K562 (cell line): ENCODE measurements around the gene APOM. TPM values are rescaled to one million over a fixed set of nuclear protein-coding genes. Genes with fewer than 3 reads are reported as not detected.

ENCODE experiments used
- DDX20 ChIP-seq: fragments of 450-650 bp; IDR thresholded peaks from 2 replicates; pipeline ENCODE4 v1.6.1; 2016; ENCODE audit warnings: missing genetic modification characterization, low read depth, mild to moderate bottlenecking, missing compliant biosample characterization, moderate library complexity
- FOS ChIP-seq: IDR thresholded peaks from 3 replicates; pipeline ENCODE4 v1.6.1; 2011; ENCODE audit not compliant: insufficient read length; ENCODE audit errors: extremely low read depth
- KLF10 ChIP-seq: fragments of 250-450 bp; sonication (Bioruptor Pico); IDR thresholded peaks from 2 replicates; pipeline ENCODE4 v1.6.1; 2021; ENCODE audit warnings: matching md5 sums
- MAFG ChIP-seq: fragments of 450-650 bp; conservative IDR thresholded peaks from 2 replicates; pipeline ENCODE4 v1.6.1; 2016; ENCODE audit warnings: missing genetic modification characterization, missing compliant biosample characterization
- MBD2 ChIP-seq: sonication (generic); IDR thresholded peaks from 2 replicates; pipeline ENCODE4 v1.6.1; 2016; ENCODE audit warnings: low read depth, borderline replicate concordance
- SMARCA5 ChIP-seq: fragments of 450-650 bp; IDR thresholded peaks from 2 replicates; pipeline ENCODE4 v1.6.1; 2016
- SMARCB1 ChIP-seq: IDR thresholded peaks from 2 replicates; pipeline ENCODE4 v1.6.1; 2011; ENCODE audit warnings: improper control_type of control experiment, low read depth; ENCODE audit not compliant: insufficient read length
- TRIM25 ChIP-seq: fragments of 450-650 bp; IDR thresholded peaks from 2 replicates; pipeline ENCODE4 v1.7.0; 2016; ENCODE audit warnings: borderline replicate concordance
- ZNF280B ChIP-seq: fragments of 250-450 bp; sonication (Bioruptor Pico); IDR thresholded peaks from 2 replicates; pipeline ENCODE4 v1.5.1; 2021; ENCODE audit warnings: mild to moderate bottlenecking
- polyA plus RNA-seq, 8 experiments: library from polyadenylated mRNA; depleted of rRNA in 4 of 8; stranded (reverse) in 5 of 8; unstranded in 3 of 8; fragments of >200 nt; fragmentation: Nextera tagmentation in 2 of 8; fragmentation: Illumina TruSeq in 1 of 8; extraction: Ambion mirVana in 2 of 8; extraction: Trizol in 1 of 8; gene quantifications; 2 replicates each; pipeline versions ENCODE4 v1.2.1 to v1.2.3, GENCODE V29; 2011 to 2014; ENCODE audit warnings: inconsistent platforms in 1 of 8, missing spikeins in 1 of 8
- total RNA-seq, 7 experiments: library from RNA; depleted of rRNA in 6 of 7; stranded (reverse); fragments of >200 nt in 6 of 7; fragmentation: Illumina TruSeq in 2 of 7; extraction: Trizol in 2 of 7; gene quantifications; 2 replicates each; pipeline versions ENCODE4 v1.2.1 to v1.2.3, GENCODE V29; 2011 to 2021; ENCODE audit warnings: low replicate concordance in 1 of 7
- TF ChIP-seq, protein P1 (sequence below): fragments of 250-450 bp; sonication (Bioruptor Pico); IDR thresholded peaks from 2 replicates; pipeline ENCODE4 v1.8.0; 2021; ENCODE audit warnings: moderate library complexity, mild to moderate bottlenecking, inconsistent platforms
- TF ChIP-seq, protein P2 (sequence below): fragments of 250-450 bp; sonication (Bioruptor Pico); IDR thresholded peaks from 2 replicates; pipeline ENCODE4 v1.5.0; 2022; ENCODE audit warnings: mild to moderate bottlenecking
- TF ChIP-seq, protein P3 (sequence below): fragments of 450-650 bp; IDR thresholded peaks from 2 replicates; pipeline ENCODE4 v1.6.1; 2016; ENCODE audit warnings: low read depth
- TF ChIP-seq, protein P4 (sequence below): sonication (generic); formaldehyde crosslinking; IDR thresholded peaks from 2 replicates; pipeline ENCODE4 v1.9.0; 2022; ENCODE audit warnings: mild to moderate bottlenecking, missing genetic modification reagents

APOM gene
- total and polyA plus RNA-seq, 9 of the 15 experiments (the other 6 are each of a cell fraction or from before 2014, with no cell fraction given) = 5.7 to 24.3 (median 10.4) TPM

GRCh38 chr6:31619805-31620585, 35.7 kb upstream of the APOM start (continued):
- TF ChIP-seq TRIM25 = no peak
- TF ChIP-seq SMARCB1 = no peak
- no peak for TF ChIP-seq ZNF280B
- TF ChIP-seq FOS = peak; percentile 61
- peak; percentile 20; the same call in 1 of the 2 replicates for TF ChIP-seq MAFG (tag)
- TF ChIP-seq, protein P1, sequence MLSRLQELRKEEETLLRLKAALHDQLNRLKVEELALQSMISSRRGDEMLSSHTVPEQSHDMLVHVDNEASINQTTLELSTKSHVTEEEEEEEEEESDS (CRISPR knock-in tag) = no peak
- peak; percentile 76 for TF ChIP-seq MBD2
- TF ChIP-seq, protein P2, sequence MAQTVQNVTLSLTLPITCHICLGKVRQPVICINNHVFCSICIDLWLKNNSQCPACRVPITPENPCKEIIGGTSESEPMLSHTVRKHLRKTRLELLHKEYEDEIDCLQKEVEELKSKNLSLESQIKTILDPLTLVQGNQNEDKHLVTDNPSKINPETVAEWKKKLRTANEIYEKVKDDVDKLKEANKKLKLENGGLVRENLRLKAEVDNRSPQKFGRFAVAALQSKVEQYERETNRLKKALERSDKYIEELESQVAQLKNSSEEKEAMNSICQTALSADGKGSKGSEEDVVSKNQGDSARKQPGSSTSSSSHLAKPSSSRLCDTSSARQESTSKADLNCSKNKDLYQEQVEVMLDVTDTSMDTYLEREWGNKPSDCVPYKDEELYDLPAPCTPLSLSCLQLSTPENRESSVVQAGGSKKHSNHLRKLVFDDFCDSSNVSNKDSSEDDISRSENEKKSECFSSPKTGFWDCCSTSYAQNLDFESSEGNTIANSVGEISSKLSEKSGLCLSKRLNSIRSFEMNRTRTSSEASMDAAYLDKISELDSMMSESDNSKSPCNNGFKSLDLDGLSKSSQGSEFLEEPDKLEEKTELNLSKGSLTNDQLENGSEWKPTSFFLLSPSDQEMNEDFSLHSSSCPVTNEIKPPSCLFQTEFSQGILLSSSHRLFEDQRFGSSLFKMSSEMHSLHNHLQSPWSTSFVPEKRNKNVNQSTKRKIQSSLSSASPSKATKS (CRISPR knock-in tag) = 0 out of 2 replicates have a peak, but pooled peaks have one; percentile 49
- TF ChIP-seq SMARCA5 = no peak
- TF ChIP-seq, protein P3, sequence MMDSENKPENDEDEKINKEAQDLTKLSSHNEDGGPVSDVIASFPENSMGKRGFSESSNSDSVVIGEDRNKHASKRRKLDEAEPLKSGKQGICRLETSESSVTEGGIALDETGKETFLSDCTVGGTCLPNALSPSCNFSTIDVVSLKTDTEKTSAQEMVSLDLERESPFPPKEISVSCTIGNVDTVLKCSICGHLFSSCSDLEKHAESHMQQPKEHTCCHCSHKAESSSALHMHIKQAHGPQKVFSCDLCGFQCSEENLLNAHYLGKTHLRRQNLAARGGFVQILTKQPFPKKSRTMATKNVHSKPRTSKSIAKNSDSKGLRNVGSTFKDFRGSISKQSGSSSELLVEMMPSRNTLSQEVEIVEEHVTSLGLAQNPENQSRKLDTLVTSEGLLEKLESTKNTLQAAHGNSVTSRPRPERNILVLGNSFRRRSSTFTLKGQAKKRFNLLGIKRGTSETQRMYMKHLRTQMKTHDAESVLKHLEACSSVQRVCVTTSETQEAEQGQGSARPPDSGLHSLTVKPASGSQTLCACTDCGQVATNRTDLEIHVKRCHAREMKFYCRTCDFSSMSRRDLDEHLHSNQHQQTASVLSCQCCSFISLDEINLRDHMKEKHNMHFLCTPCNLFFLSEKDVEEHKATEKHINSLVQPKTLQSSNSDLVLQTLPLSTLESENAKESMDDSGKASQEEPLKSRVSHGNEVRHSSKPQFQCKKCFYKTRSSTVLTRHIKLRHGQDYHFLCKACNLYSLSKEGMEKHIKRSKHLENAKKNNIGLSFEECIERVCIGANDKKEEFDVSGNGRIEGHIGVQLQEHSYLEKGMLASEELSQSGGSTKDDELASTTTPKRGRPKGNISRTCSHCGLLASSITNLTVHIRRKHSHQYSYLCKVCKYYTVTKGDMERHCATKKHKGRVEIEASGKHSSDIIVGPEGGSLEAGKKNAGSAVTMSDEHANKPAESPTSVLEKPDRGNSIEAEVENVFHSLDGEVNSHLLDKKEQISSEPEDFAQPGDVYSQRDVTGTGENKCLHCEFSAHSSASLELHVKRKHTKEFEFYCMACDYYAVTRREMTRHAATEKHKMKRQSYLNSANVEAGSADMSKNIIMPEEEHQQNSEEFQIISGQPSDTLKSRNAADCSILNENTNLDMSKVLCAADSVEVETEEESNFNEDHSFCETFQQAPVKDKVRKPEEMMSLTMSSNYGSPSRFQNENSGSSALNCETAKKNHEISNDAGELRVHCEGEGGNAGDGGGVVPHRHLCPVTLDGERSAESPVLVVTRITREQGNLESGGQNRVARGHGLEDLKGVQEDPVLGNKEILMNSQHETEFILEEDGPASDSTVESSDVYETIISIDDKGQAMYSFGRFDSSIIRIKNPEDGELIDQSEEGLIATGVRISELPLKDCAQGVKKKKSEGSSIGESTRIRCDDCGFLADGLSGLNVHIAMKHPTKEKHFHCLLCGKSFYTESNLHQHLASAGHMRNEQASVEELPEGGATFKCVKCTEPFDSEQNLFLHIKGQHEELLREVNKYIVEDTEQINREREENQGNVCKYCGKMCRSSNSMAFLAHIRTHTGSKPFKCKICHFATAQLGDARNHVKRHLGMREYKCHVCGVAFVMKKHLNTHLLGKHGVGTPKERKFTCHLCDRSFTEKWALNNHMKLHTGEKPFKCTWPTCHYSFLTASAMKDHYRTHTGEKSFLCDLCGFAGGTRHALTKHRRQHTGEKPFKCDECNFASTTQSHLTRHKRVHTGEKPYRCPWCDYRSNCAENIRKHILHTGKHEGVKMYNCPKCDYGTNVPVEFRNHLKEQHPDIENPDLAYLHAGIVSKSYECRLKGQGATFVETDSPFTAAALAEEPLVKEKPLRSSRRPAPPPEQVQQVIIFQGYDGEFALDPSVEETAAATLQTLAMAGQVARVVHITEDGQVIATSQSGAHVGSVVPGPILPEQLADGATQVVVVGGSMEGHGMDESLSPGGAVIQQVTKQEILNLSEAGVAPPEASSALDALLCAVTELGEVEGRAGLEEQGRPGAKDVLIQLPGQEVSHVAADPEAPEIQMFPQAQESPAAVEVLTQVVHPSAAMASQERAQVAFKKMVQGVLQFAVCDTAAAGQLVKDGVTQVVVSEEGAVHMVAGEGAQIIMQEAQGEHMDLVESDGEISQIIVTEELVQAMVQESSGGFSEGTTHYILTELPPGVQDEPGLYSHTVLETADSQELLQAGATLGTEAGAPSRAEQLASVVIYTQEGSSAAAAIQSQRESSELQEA = no peak
- TF ChIP-seq, protein P4, sequence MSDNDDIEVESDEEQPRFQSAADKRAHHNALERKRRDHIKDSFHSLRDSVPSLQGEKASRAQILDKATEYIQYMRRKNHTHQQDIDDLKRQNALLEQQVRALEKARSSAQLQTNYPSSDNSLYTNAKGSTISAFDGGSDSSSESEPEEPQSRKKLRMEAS (CRISPR knock-in tag) = peak; percentile 86
- TF ChIP-seq DDX20 (tag) = no peak
- TF ChIP-seq KLF10 (CRISPR knock-in tag) = no peak
